K562 (cell line): ENCODE results near the gene PDE4D. TPM values are rescaled to one million over a fixed set of nuclear protein-coding genes. Genes with fewer than 3 reads are reported as not detected.

ENCODE experiments used
- ATAC-seq: fragments of 200-7000 bp; cut with Tn5 transposase; 3 replicates; pipeline ENCODE4 v1.9.1; 2020; ENCODE audit warnings: moderate library complexity
- BruUV-seq: library from RNA; stranded (reverse); fragments of 400-500 nt; replicated peaks from 2 replicates; lab custom pipeline; 2021; lab: Mats Ljungman, UMichigan
- CTCF ChIA-PET: fragments of 300-600 bp; formaldehyde crosslinking; extraction: SDS; loops from one replicate; lab custom pipeline; 2021; ENCODE audit warnings: low intra/inter-chr PET ratio; lab: Yijun Ruan, JAX
- POLR2A ChIA-PET: fragments of 300-600, 350-650 bp; sonication (Branson Sonifier 250); formaldehyde crosslinking; extraction: SDS; loops from one replicate; lab custom pipeline; 2021; ENCODE audit warnings: antibody characterized with exemption, inconsistent platforms; lab: Yijun Ruan, JAX
- DNase-seq, 4 experiments: peaks; one replicate each; pipeline versions ENCODE4 v3.0.0 to v3.0.0-alpha.2; 2011 to 2018; ENCODE audit warnings: low spot score in 3 of 4, mixed read lengths in 3 of 4; ENCODE audit errors: extremely low read depth in 1 of 4
- FAIRE-seq: peaks from 2 replicates; lab custom pipeline; 2011; peaks lifted over from hg19 to GRCh38; lab: Jason Lieb, UNC
- H2AFZ ChIP-seq: 2 replicates; pipeline ENCODE4 v1.6.0; 2011; ENCODE audit warnings: low read depth, low read length, control low read depth, inconsistent platforms
- H3K27ac ChIP-seq: fragments of 200-600 bp; 3 replicates; pipeline ENCODE4 v1.8.0; 2011; ENCODE audit warnings: low read depth, mild to moderate bottlenecking, control low read depth, inconsistent platforms, low read length, moderate library complexity, mixed read lengths; ENCODE audit errors: extremely low read depth
- H3K27me3 ChIP-seq, 2 experiments: fragments of 300-600 bp in 1 of 2; 2 replicates in 1 of 2; 3 replicates in 1 of 2; pipeline versions ENCODE4 v1.6.0 to v1.8.0; 2011; ENCODE audit warnings: inconsistent platforms in 2 of 2, low read length in 2 of 2, mild to moderate bottlenecking in 1 of 2, mixed read lengths in 1 of 2, moderate library complexity in 1 of 2; ENCODE audit not compliant: control insufficient read depth in 2 of 2, insufficient read depth in 2 of 2
- H3K36me3 ChIP-seq: fragments of 300-600 bp; 3 replicates; pipeline ENCODE4 v1.8.0; 2011; ENCODE audit warnings: mild to moderate bottlenecking, low read length, inconsistent platforms; ENCODE audit not compliant: control insufficient read depth, insufficient read depth
- H3K4me1 ChIP-seq, 2 experiments: fragments of 200-600 bp in 1 of 2; replicated peaks in 1 of 2; 2 replicates in 1 of 2; 3 replicates in 1 of 2; pipeline versions ENCODE4 v1.5.1 to v1.8.0; 2011; ENCODE audit warnings: inconsistent platforms in 2 of 2, low read length in 2 of 2, mild to moderate bottlenecking in 1 of 2, mixed read lengths in 1 of 2, moderate library complexity in 1 of 2; ENCODE audit not compliant: control insufficient read depth in 2 of 2, insufficient read depth in 2 of 2
- H3K4me2 ChIP-seq: 2 replicates; pipeline ENCODE4 v1.6.1; 2011; ENCODE audit warnings: low read length, control low read depth, inconsistent platforms, mixed read lengths; ENCODE audit not compliant: insufficient read depth
- H3K4me3 ChIP-seq: fragments of 200-600 bp; sonication (generic), shearing (Covaris generic); 2 replicates; pipeline ENCODE4 v1.5.1; 2016; ENCODE audit warnings: control low read depth, inconsistent platforms
- H3K79me2 ChIP-seq: fragments of 200-600 bp; 3 replicates; pipeline ENCODE4 v1.8.0; 2011; ENCODE audit warnings: low read length, inconsistent platforms; ENCODE audit not compliant: control insufficient read depth, insufficient read depth
- H3K9ac ChIP-seq, 2 experiments: 2 replicates each; pipeline versions ENCODE4 v1.6.0 to v1.6.1; 2011; ENCODE audit warnings: low read depth in 2 of 2, low read length in 2 of 2, control low read depth in 1 of 2, inconsistent platforms in 1 of 2, mild to moderate bottlenecking in 1 of 2, mixed read lengths in 1 of 2; ENCODE audit not compliant: insufficient read depth in 1 of 2
- H3K9me1 ChIP-seq: one replicate; pipeline ENCODE4 v1.6.0; 2011; ENCODE audit warnings: inconsistent platforms, mild to moderate bottlenecking, low read length, moderate library complexity; ENCODE audit not compliant: control insufficient read depth, insufficient read depth
- H3K9me3 ChIP-seq: replicated peaks from 2 replicates; pipeline ENCODE4 v1.5.1; 2011; ENCODE audit warnings: low read depth, low read length, inconsistent platforms; ENCODE audit not compliant: control insufficient read depth, insufficient read depth
- H4K20me1 ChIP-seq: replicated peaks from 2 replicates; pipeline ENCODE4 v1.6.1; 2011; ENCODE audit warnings: low read length, inconsistent platforms, mixed read lengths; ENCODE audit not compliant: control insufficient read depth, insufficient read depth
- CEBPB ChIP-seq: fragments of 450-650 bp; IDR thresholded peaks from 2 replicates; pipeline ENCODE4 v1.6.1; 2016; ENCODE audit warnings: missing genetic modification characterization, missing compliant biosample characterization
- DDX20 ChIP-seq: fragments of 450-650 bp; IDR thresholded peaks from 2 replicates; pipeline ENCODE4 v1.6.1; 2016; ENCODE audit warnings: missing genetic modification characterization, low read depth, mild to moderate bottlenecking, missing compliant biosample characterization, moderate library complexity
- GABPA ChIP-seq: fragments of 200-800 bp; sonication (Bioruptor generic); conservative IDR thresholded peaks from 2 replicates; pipeline ENCODE4 v1.6.1; 2016; ENCODE audit warnings: low read depth, missing genetic modification characterization, missing compliant biosample characterization
- MCM2 ChIP-seq: fragments of 450-650 bp; IDR thresholded peaks from 2 replicates; pipeline ENCODE4 v1.6.1; 2017; ENCODE audit warnings: low read depth, mild to moderate bottlenecking
- SAFB2 ChIP-seq: fragments of 200-400 bp; formaldehyde crosslinking; IDR thresholded peaks from 2 replicates; pipeline ENCODE4 v1.6.1; 2018; ENCODE audit warnings: borderline replicate concordance, low read length, low read depth, moderate library complexity; ENCODE audit not compliant: severe bottlenecking
- ZBTB17 ChIP-seq: fragments of 450-650 bp; formaldehyde crosslinking; IDR thresholded peaks from 2 replicates; pipeline ENCODE4 v1.4.0; 2020; ENCODE audit warnings: mild to moderate bottlenecking
- ZNF76 ChIP-seq: fragments of 250-450 bp; sonication (Bioruptor Pico); IDR thresholded peaks from 2 replicates; pipeline ENCODE4 v1.4.0; 2020; ENCODE audit warnings: mild to moderate bottlenecking, moderate library complexity, borderline replicate concordance
- WGBS: fragments of 100-300 bp; shearing (Covaris generic); methylation state at CpG from one replicate; pipeline ENCODE4 v1.1.6; 2016; ENCODE audit warnings: low coverage, mixed read lengths; ENCODE audit not compliant: insufficient coverage; ENCODE audit errors: missing lambda C conversion rate; 5-methylcytosine and 5-hydroxymethylcytosine counted together
- in situ Hi-C: fragments of 300-500 bp; cut with MboI; formaldehyde crosslinking; loops from 4 replicates; pipeline ENCODE4 v1.15.0; 2018; ENCODE audit warnings: inconsistent platforms, mixed read lengths
- intact Hi-C: fragments of 100-400 bp; cut with micrococcal nuclease; formaldehyde crosslinking; loops from 2 replicates; pipeline ENCODE4 v1.14.2; 2022
- polyA plus RNA-seq, 8 experiments: library from polyadenylated mRNA; depleted of rRNA in 4 of 8; stranded (reverse) in 5 of 8; unstranded in 3 of 8; fragments of >200 nt; fragmentation: Nextera tagmentation in 2 of 8; fragmentation: Illumina TruSeq in 1 of 8; extraction: Ambion mirVana in 2 of 8; extraction: Trizol in 1 of 8; gene quantifications; 2 replicates each; pipeline versions ENCODE4 v1.2.1 to v1.2.3, GENCODE V29; 2011 to 2014; ENCODE audit warnings: inconsistent platforms in 1 of 8, missing spikeins in 1 of 8
- total RNA-seq, 7 experiments: library from RNA; depleted of rRNA in 6 of 7; stranded (reverse); fragments of >200 nt in 6 of 7; fragmentation: Illumina TruSeq in 2 of 7; extraction: Trizol in 2 of 7; gene quantifications; 2 replicates each; pipeline versions ENCODE4 v1.2.1 to v1.2.3, GENCODE V29; 2011 to 2021; ENCODE audit warnings: low replicate concordance in 1 of 7
- TF ChIP-seq, protein P1 (sequence below): fragments of 450-650 bp; formaldehyde crosslinking; conservative IDR thresholded peaks from 2 replicates; pipeline ENCODE4 v1.4.0; 2022; ENCODE audit warnings: mild to moderate bottlenecking, missing genetic modification characterization
- TF ChIP-seq, protein P2 (sequence below), 2 experiments: fragments of 250-450 bp in 1 of 2; fragments of 450-650 bp in 1 of 2; sonication (Bioruptor Pico) in 1 of 2; IDR thresholded peaks; 2 replicates each; pipeline versions ENCODE4 v1.6.1 to v1.8.0; 2016 to 2021; ENCODE audit warnings: mild to moderate bottlenecking in 2 of 2, moderate library complexity in 2 of 2, missing compliant biosample characterization in 1 of 2, missing genetic modification characterization in 1 of 2
- TF ChIP-seq, protein P3 (sequence below): fragments of 250-450 bp; sonication (Bioruptor Pico); IDR thresholded peaks from 2 replicates; pipeline ENCODE4 v1.4.0; 2020

PDE4D gene
- total and polyA plus RNA-seq, 9 of the 15 experiments (the other 6 are each of a cell fraction or from before 2014, with no cell fraction given): 0.04 to 0.46 (median 0.13) TPM

DNA sequence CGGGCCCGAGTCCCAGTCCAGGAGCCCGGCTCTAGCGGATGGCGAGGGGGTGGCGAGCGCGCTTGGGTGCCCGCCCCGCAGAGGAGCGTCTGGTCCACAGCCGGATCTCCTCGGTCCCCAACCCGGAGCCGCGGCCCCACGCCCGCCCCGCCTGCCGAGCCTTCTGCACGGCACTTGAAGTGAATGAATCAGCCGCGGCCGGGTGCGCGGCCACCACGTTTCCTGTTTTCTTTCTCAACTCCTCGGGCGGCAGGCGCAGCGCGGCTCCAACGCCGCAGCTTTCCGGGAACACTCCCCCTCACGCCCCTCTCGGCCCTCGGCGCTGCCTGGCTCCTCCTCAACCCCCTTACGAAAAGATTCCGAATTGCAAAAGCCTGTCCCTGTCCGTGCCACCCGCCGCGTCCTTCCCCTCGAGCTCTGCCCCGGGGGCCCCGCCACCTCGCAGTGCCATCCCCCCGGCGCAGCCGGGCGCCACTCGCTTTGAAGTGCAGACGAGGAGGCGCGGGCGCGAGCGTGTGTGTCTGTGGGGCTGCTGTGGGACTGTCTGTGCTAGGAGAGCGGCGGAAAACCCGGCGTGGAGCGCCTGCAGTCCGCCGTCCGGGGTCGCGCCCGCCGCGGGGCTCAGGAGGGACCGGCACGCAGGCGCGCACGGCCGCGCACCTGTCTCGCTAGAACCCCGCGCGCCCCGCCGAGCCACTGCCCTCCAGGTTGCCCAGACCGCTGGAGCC, 854.1 kb downstream of the PDE4D start:
- ChIA-PET POLR2A (no interaction called here), CTCF (no interaction called here)
- Histone ChIP-seq H3K9me1 (no peaks in the 10 kb centered on the region), H3K4me2 (no peak overlapping the region), H2AFZ (no peak overlapping the region), H3K79me2 (no peaks in the 10 kb centered on the region), H3K9me3 (no peaks in the 10 kb centered on the region), H3K27me3 (peaks cover 11 to 16% of the 10 kb centered on the region in 2 experiments; a peak in 4 of 5 replicates), H3K9ac (no peak overlapping the region), H3K36me3 (no peaks in the 10 kb centered on the region), H4K20me1 (no peaks in the 10 kb centered on the region), H3K4me3 (no peak overlapping the region), H3K27ac (no peak overlapping the region), H3K4me1 (peaks cover 0 to 11% of the 10 kb centered on the region in 2 experiments; a peak in 2 of 5 replicates)
- FAIRE-seq (no peak), ATAC-seq (no peak; the same call in 1 of the 3 replicates), DNase-seq (peak in 2 of 4 experiments; percentile 3 to 7)
- intact Hi-C loops: loop anchor here (10.0 kb wide), 1 partner anchor 135 kb away; no protein-coding TSS in a partner anchor
- 2% methylated on average over 79 of the region's 87 CpGs for WGBS
- no TSS peak for BruUV-seq
- TF ChIP-seq GABPA (0 out of 2 replicates have a peak, but pooled peaks have one; percentile 25), ZBTB17 (CRISPR knock-in tag) (no peak)
- in situ Hi-C loops: no loop called here

DNA sequence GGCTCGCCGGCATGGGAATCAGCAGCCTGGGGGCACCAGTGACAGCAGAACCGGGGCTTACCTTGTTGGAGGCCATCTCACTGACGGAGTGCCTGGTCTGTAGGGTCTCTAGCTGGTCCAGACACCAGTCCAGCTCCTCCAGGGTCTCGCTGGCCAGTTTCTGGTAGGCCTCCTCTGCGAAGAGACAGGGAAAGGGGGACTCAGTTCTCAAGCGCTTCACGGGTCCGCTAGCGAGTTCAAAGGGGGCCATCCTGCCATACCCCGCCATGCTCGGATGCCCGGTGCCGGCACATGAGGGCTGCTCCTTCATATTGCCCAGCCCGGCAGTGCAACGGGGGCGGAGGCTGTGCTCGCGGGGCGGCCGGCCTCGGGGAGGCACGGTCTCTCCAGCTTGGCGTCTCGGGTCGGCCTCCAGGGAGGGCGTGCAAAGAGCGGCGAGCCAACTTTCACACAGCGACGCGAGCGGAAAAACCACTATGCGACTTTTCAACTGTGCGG, 854.7 kb downstream of the PDE4D start:
- no TSS peak for BruUV-seq
- Histone ChIP-seq H3K9ac (no peak overlapping the region), H3K4me3 (no peak overlapping the region), H3K27me3 (peaks cover 11 to 16% of the 10 kb centered on the region in 2 experiments; a peak in 4 of 5 replicates), H3K4me1 (peaks cover 0 to 11% of the 10 kb centered on the region in 2 experiments; a peak in 2 of 5 replicates), H3K27ac (no peak overlapping the region), H3K9me1 (no peaks in the 10 kb centered on the region), H3K79me2 (no peaks in the 10 kb centered on the region), H4K20me1 (no peaks in the 10 kb centered on the region), H3K9me3 (no peaks in the 10 kb centered on the region), H2AFZ (no peak overlapping the region), H3K36me3 (no peaks in the 10 kb centered on the region), H3K4me2 (no peak overlapping the region)
- FAIRE-seq: no peak
- POLR2A ChIA-PET: no interaction called here
- WGBS: 5% methylated on average over 32 of the region's 35 CpGs
- intact Hi-C loops: loop anchor here (10.0 kb wide), 1 partner anchor 136 kb away; no protein-coding TSS in a partner anchor
- ATAC-seq: no peak; the same call in 2 of the 3 replicates
- in situ Hi-C loops: no loop called here
- CTCF ChIA-PET: no interaction called here
- no peak for DNase-seq
- TF ChIP-seq, protein P1, sequence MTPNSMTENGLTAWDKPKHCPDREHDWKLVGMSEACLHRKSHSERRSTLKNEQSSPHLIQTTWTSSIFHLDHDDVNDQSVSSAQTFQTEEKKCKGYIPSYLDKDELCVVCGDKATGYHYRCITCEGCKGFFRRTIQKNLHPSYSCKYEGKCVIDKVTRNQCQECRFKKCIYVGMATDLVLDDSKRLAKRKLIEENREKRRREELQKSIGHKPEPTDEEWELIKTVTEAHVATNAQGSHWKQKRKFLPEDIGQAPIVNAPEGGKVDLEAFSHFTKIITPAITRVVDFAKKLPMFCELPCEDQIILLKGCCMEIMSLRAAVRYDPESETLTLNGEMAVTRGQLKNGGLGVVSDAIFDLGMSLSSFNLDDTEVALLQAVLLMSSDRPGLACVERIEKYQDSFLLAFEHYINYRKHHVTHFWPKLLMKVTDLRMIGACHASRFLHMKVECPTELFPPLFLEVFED (CRISPR knock-in tag): no peak
- TF ChIP-seq MCM2 (no peak), CEBPB (no peak), SAFB2 (no peak), ZNF76 (CRISPR knock-in tag) (no peak), DDX20 (tag) (no peak)
- TF ChIP-seq, protein P2, sequence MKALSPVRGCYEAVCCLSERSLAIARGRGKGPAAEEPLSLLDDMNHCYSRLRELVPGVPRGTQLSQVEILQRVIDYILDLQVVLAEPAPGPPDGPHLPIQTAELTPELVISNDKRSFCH (CRISPR knock-in tag; IDR thresholded peaks at IDR 0.05): no peak
- TF ChIP-seq, protein P2 (tag; IDR thresholded peaks at IDR 0.05): no peak
- TF ChIP-seq, protein P3, sequence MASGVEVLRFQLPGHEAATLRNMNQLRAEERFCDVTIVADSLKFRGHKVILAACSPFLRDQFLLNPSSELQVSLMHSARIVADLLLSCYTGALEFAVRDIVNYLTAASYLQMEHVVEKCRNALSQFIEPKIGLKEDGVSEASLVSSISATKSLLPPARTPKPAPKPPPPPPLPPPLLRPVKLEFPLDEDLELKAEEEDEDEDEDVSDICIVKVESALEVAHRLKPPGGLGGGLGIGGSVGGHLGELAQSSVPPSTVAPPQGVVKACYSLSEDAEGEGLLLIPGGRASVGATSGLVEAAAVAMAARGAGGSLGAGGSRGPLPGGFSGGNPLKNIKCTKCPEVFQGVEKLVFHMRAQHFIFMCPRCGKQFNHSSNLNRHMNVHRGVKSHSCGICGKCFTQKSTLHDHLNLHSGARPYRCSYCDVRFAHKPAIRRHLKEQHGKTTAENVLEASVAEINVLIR (CRISPR knock-in tag): no peak
